ENCODE measurements around the gene RIPPLY2.
"Not testable (repeated sequence)": the region's sequence is repeated elsewhere in the genome, so short reads cannot be mapped to it uniquely, and the experiment has no call there.

RIPPLY2 gene

GRCh38 chr6:83893024-83893423 is 39.9 kb downstream of the RIPPLY2 start:
- Histone ChIP-seq H3K9ac (ENCODE audit: low read depth in 1 of 2, low read length in 2 of 2) (no peak overlapping the region), H3K27me3 (ENCODE audit: control insufficient read depth in 2 of 2, insufficient read depth in 2 of 2, low read length in 2 of 2) (no peaks in the 10 kb centered on the region), H3K4me1 (ENCODE audit: control insufficient read depth in 2 of 2, insufficient read depth in 2 of 2, low read length in 2 of 2) (peaks cover 3 to 4% of the 10 kb centered on the region in 2 donors), H3K27ac (ENCODE audit: low read depth in 2 of 2, low read length in 2 of 2) (no peak overlapping the region), H3K4me3 (ENCODE audit: low read length in 2 of 2) (no peak overlapping the region), H3K9me3 (ENCODE audit: control insufficient read depth in 2 of 2, low read length in 2 of 2) (no peaks in the 10 kb centered on the region), H3K36me3 (ENCODE audit: control insufficient read depth in 2 of 2, insufficient read depth in 2 of 2, low read length in 2 of 2) (peaks cover 0 to 5% of the 10 kb centered on the region in 2 donors)

- not testable (repeated sequence) for H3K27me3 ChIP-seq (ENCODE audit: control insufficient read depth in 2 of 2, insufficient read depth in 2 of 2, low read length in 2 of 2); H3K36me3 ChIP-seq (ENCODE audit: control insufficient read depth in 2 of 2, insufficient read depth in 2 of 2, low read length in 2 of 2); H3K4me1 ChIP-seq (ENCODE audit: control insufficient read depth in 2 of 2, insufficient read depth in 2 of 2, low read length in 2 of 2); H3K27ac ChIP-seq (ENCODE audit: low read depth in 2 of 2, low read length in 2 of 2); H3K9me3 ChIP-seq (ENCODE audit: control insufficient read depth in 2 of 2, low read length in 2 of 2); H3K4me3 ChIP-seq (ENCODE audit: low read length in 2 of 2); H3K9ac ChIP-seq (ENCODE audit: low read depth in 1 of 2, low read length in 2 of 2)
Measured at GRCh38 chr6:83897094-83897493, 43.9 kb downstream of the RIPPLY2 start.

DNA sequence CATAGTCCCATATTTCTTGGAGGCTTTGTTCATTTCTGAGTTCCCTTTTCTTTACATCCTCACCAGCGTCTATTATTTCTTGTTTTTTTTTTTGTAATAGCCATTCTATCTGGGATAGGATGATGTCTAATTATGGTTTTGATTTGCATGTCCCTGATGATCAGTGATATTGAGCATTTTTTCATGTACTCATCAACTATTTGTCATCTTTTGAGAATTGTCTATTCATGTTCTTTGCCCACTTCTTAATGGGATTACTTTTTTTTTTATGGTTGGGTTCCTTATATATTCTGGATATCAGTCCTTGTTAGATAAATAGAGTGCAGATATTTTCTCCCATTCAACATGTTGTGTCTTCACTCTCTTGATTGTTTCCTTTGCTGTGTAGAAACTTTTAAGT is 48.5 kb downstream of the RIPPLY2 start:
- H3K4me3 ChIP-seq (ENCODE audit: low read length in 2 of 2), result no peak overlapping the region
- no peaks in the 10 kb centered on the region for H3K36me3 ChIP-seq (ENCODE audit: control insufficient read depth in 2 of 2, insufficient read depth in 2 of 2, low read length in 2 of 2)
- no peak overlapping the region for H3K9ac ChIP-seq (ENCODE audit: low read depth in 1 of 2, low read length in 2 of 2)
- H3K4me1 ChIP-seq (ENCODE audit: control insufficient read depth in 2 of 2, insufficient read depth in 2 of 2, low read length in 2 of 2), result no peaks in the 10 kb centered on the region
- H3K27me3 ChIP-seq (ENCODE audit: control insufficient read depth in 2 of 2, insufficient read depth in 2 of 2, low read length in 2 of 2), result no peaks in the 10 kb centered on the region
- peaks cover 0 to 2% of the 10 kb centered on the region in 2 donors for H3K9me3 ChIP-seq (ENCODE audit: control insufficient read depth in 2 of 2, low read length in 2 of 2)
- no peak overlapping the region for H3K27ac ChIP-seq (ENCODE audit: low read depth in 2 of 2, low read length in 2 of 2)

DNA sequence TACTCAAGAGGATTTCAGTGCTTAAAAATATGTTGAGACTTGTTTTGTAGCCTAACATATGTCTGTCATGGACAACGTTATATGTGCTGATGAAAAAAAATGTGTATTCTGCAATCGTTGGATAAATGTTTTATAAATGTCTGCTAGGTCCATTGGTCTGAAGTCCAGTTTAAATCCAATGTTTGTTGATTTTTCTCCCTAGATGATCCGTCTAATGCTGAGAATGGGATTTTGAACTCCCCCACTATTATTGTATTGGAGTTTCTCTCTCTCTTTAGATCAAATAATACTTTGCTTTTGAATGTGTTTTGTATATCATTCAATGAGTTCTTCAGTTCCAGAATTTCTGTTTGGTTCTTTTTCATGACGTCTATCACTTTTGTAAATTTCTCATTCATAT is 51.2 kb downstream of the RIPPLY2 start:
- Histone ChIP-seq H3K9me3 (ENCODE audit: control insufficient read depth in 2 of 2, low read length in 2 of 2) (peaks cover 0 to 2% of the 10 kb centered on the region in 2 donors), H3K27ac (ENCODE audit: low read depth in 2 of 2, low read length in 2 of 2) (no peak overlapping the region)

DNA sequence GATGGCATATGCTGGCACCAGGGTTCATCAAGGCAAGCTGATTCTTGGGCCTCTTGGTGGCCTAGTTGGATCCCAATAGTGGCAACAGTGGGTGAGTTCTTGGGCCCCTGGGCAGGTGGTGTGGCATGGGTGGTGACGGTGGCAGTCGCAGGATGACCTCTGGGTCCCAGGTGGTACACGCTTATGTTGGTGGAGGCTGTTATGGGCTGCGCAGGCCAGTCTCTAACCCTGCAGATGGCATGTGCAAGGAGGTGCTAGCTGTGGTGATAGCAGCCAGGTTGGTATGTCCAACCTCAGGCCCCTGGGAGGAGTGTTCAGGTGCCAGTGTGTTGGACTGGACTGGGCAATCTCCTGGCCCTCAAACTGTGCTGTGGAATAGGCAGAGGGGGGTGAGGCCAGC is 52.5 kb downstream of the RIPPLY2 start:
- no peak overlapping the region for H3K4me3 ChIP-seq (ENCODE audit: low read length in 2 of 2)
- no peaks in the 10 kb centered on the region for H3K27me3 ChIP-seq (ENCODE audit: control insufficient read depth in 2 of 2, insufficient read depth in 2 of 2, low read length in 2 of 2)
- H3K9me3 ChIP-seq (ENCODE audit: control insufficient read depth in 2 of 2, low read length in 2 of 2), result peaks cover 0 to 2% of the 10 kb centered on the region in 2 donors
- H3K27ac ChIP-seq (ENCODE audit: low read depth in 2 of 2, low read length in 2 of 2), result no peak overlapping the region
- no peaks in the 10 kb centered on the region for H3K4me1 ChIP-seq (ENCODE audit: control insufficient read depth in 2 of 2, insufficient read depth in 2 of 2, low read length in 2 of 2)
- H3K36me3 ChIP-seq (ENCODE audit: control insufficient read depth in 2 of 2, insufficient read depth in 2 of 2, low read length in 2 of 2), result no peaks in the 10 kb centered on the region
- H3K9ac ChIP-seq (ENCODE audit: low read depth in 1 of 2, low read length in 2 of 2), result no peak overlapping the region

More for the DNA sequence above, 51.2 kb downstream of the RIPPLY2 start:
- Histone ChIP-seq H3K4me3 (ENCODE audit: low read length in 2 of 2) (no peak overlapping the region), H3K4me1 (ENCODE audit: control insufficient read depth in 2 of 2, insufficient read depth in 2 of 2, low read length in 2 of 2) (no peaks in the 10 kb centered on the region), H3K27me3 (ENCODE audit: control insufficient read depth in 2 of 2, insufficient read depth in 2 of 2, low read length in 2 of 2) (no peaks in the 10 kb centered on the region), H3K9ac (ENCODE audit: low read depth in 1 of 2, low read length in 2 of 2) (no peak overlapping the region), H3K36me3 (ENCODE audit: control insufficient read depth in 2 of 2, insufficient read depth in 2 of 2, low read length in 2 of 2) (no peaks in the 10 kb centered on the region)
